Smooth muscle cell (in vitro differentiated cells): Measurements from ENCODE around the gene PFKFB3. TPM values are rescaled to one million over a fixed set of nuclear protein-coding genes. Genes with fewer than 3 reads are reported as not detected.

ENCODE experiments used
- DNase-seq: peaks from one replicate; lab custom pipeline; 2025; ENCODE audit not compliant: unreplicated experiment; lab: John Stamatoyannopoulos, UW
- H2AFZ ChIP-seq: fragments of 200-600 bp; sonication (generic); 2 replicates; pipeline ENCODE4 v1.6.0; 2016; ENCODE audit warnings: antibody characterized with exemption, low read depth, mild to moderate bottlenecking
- H3F3A ChIP-seq: fragments of 200-600 bp; sonication (generic); 2 replicates; pipeline ENCODE4 v1.6.0; 2017; ENCODE audit warnings: antibody characterized with exemption, low read depth
- H3K27ac ChIP-seq: fragments of 200-600 bp; sonication (generic); 2 replicates; pipeline ENCODE4 v1.5.1; 2016; ENCODE audit warnings: low read depth, mild to moderate bottlenecking
- H3K27me3 ChIP-seq: fragments of 200-600 bp; sonication (generic); 2 replicates; pipeline ENCODE4 v1.6.1; 2016; ENCODE audit warnings: low read depth, mild to moderate bottlenecking
- H3K36me3 ChIP-seq: fragments of 200-600 bp; sonication (generic); 2 replicates; pipeline ENCODE4 v1.5.1; 2016; ENCODE audit warnings: low read depth
- H3K4me1 ChIP-seq: fragments of 200-600 bp; sonication (generic); 2 replicates; pipeline ENCODE4 v1.5.1; 2016; ENCODE audit warnings: low read depth
- H3K4me2 ChIP-seq: fragments of 200-600 bp; sonication (generic); 2 replicates; pipeline ENCODE4 v1.6.0; 2016; ENCODE audit warnings: mild to moderate bottlenecking
- H3K4me3 ChIP-seq: fragments of 200-600 bp; sonication (generic); 2 replicates; pipeline ENCODE4 v1.5.1; 2016; ENCODE audit warnings: mild to moderate bottlenecking
- H3K79me2 ChIP-seq: fragments of 200-600 bp; sonication (generic); 2 replicates; pipeline ENCODE4 v1.6.0; 2016; ENCODE audit warnings: low read depth, mild to moderate bottlenecking
- H3K9ac ChIP-seq: fragments of 200-600 bp; sonication (generic); 2 replicates; pipeline ENCODE4 v1.6.0; 2016; ENCODE audit warnings: low read depth
- H3K9me3 ChIP-seq: fragments of 200-600 bp; sonication (generic); replicated peaks from 2 replicates; pipeline ENCODE4 v1.5.1; 2016; ENCODE audit warnings: low read depth
- H4K20me1 ChIP-seq: fragments of 200-600 bp; sonication (generic); 2 replicates; pipeline ENCODE4 v1.6.0; 2016; ENCODE audit warnings: low read depth
- CTCF ChIP-seq: fragments of 200-600 bp; sonication (generic); IDR thresholded peaks from 2 replicates; pipeline ENCODE4 v1.5.1; 2017; ENCODE audit warnings: borderline replicate concordance, mild to moderate bottlenecking, antibody characterized with exemption; ENCODE audit not compliant: insufficient read depth, poor library complexity, severe bottlenecking
- WGBS: methylation state at CpG from one replicate; pipeline ENCODE4 v1.1.7; 2016; ENCODE audit warnings: low lambda C conversion rate; 5-methylcytosine and 5-hydroxymethylcytosine counted together
- polyA plus RNA-seq: library from polyadenylated mRNA; unstranded; fragments of >200 nt; fragmentation: Nextera tagmentation; extraction: Ambion mirVana; gene quantifications from 2 replicates; pipeline ENCODE4 v1.2.1, GENCODE V29; 2016
- total RNA-seq: library from RNA; depleted of rRNA; stranded (reverse); fragments of >200 nt; gene quantifications from 2 replicates; pipeline ENCODE4 v1.2.3, GENCODE V29; 2014

The PFKFB3 gene
- total and polyA plus RNA-seq, 2 experiments from 2014 or later = 61.3 to 68.3 TPM

GRCh38 chr10:6215241-6215640, 12.5 kb downstream of the PFKFB3 start:
- Histone ChIP-seq H3K36me3 (peaks cover 9% of the 10 kb centered on the region), H3K79me2 (peaks cover 49% of the 10 kb centered on the region)
- WGBS = 97% methylated on average over 17 of the region's 19 CpGs

GRCh38 chr10:6215683-6216484, 13.2 kb downstream of the PFKFB3 start:
- Histone ChIP-seq H3K9ac (no peak overlapping the region), H3K79me2 (peaks cover 47% of the 10 kb centered on the region), H3K36me3 (peaks cover 9% of the 10 kb centered on the region), H4K20me1 (peaks cover 100% of the 10 kb centered on the region), H3K27me3 (no peaks in the 10 kb centered on the region), H3F3A (peaks cover 49% of the 10 kb centered on the region), H3K27ac (peak overlapping the region; percentile 11), H3K4me2 (no peak overlapping the region), H3K4me3 (no peak overlapping the region), H3K4me1 (peaks cover 25% of the 10 kb centered on the region), H3K9me3 (no peaks in the 10 kb centered on the region), H2AFZ (no peak overlapping the region)
- TF ChIP-seq CTCF = no peak
- 88% methylated on average over 24 of the region's 24 CpGs for WGBS
- no peak for DNase-seq

More at GRCh38 chr10:6215241-6215640, 12.5 kb downstream of the PFKFB3 start:
- peaks cover 26% of the 10 kb centered on the region for H3K4me1 ChIP-seq
- H3K9ac ChIP-seq = no peak overlapping the region
- no peaks in the 10 kb centered on the region for H3K27me3 ChIP-seq
- H4K20me1 ChIP-seq = peaks cover 98% of the 10 kb centered on the region
- peak overlapping the region; percentile 11 for H3K27ac ChIP-seq
- no peaks in the 10 kb centered on the region for H3K9me3 ChIP-seq
- no peak for TF ChIP-seq CTCF
- no peak overlapping the region for H3K4me3 ChIP-seq
- H2AFZ ChIP-seq = no peak overlapping the region
- no peak overlapping the region for H3K4me2 ChIP-seq
- H3F3A ChIP-seq = peaks cover 44% of the 10 kb centered on the region
- no peak for DNase-seq

GRCh38 chr10:6216916-6217315, 14.2 kb downstream of the PFKFB3 start:
- Histone ChIP-seq H3K79me2 (peaks cover 37% of the 10 kb centered on the region), H4K20me1 (peaks cover 100% of the 10 kb centered on the region), H3K4me1 (peaks cover 15% of the 10 kb centered on the region), H2AFZ (no peak overlapping the region), H3F3A (peaks cover 49% of the 10 kb centered on the region), H3K27me3 (no peaks in the 10 kb centered on the region), H3K9me3 (no peaks in the 10 kb centered on the region), H3K36me3 (peaks cover 13% of the 10 kb centered on the region), H3K4me2 (no peak overlapping the region), H3K4me3 (no peak overlapping the region), H3K9ac (no peak overlapping the region), H3K27ac (peak overlapping the region; percentile 11)
- DNase-seq = no peak
- 92% methylated on average over 20 of the region's 20 CpGs for WGBS
- no peak for TF ChIP-seq CTCF
